ENCODE measurements around the gene CACNA2D4. TPM values are rescaled to one million over a fixed set of nuclear protein-coding genes. Genes with fewer than 3 reads are reported as not detected.

Gene CACNA2D4
- total RNA-seq, 1 donor from 2014 or later = 7.0 TPM

DNA sequence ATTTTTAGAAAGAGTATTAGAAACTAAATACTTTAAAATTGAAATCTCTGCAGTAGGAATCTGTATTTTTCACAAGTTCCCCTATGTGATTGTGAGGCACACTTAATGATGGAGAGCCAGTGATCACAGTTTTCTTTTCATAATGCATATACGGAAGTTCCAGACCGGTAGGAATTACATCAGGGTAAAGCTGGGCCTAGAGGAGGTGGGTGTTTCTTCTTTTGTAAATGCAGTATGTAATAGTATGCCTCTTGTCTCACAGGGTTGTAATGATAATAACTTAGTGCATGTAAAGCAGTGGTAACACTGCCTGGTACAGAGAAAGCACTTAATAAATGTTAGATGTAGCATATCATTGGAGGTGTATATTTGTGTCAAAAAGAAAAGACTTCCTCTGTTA, 155.3 kb downstream of the CACNA2D4 start:
- Histone ChIP-seq H3K9me3 (no peaks in the 10 kb centered on the region), H3K4me3 (no peak overlapping the region), H3K27me3 (ENCODE audit: low read depth) (no peaks in the 10 kb centered on the region), H3K4me1 (peaks cover 11% of the 10 kb centered on the region), H3K27ac (no peak overlapping the region), H3K36me3 (no peaks in the 10 kb centered on the region)
- ATAC-seq (peak in 1 of 2 donors; percentile 38), DNase-seq (no peak)
- intact Hi-C loops (cut with DNase I) = no loop called here
- TF ChIP-seq, protein P1, sequence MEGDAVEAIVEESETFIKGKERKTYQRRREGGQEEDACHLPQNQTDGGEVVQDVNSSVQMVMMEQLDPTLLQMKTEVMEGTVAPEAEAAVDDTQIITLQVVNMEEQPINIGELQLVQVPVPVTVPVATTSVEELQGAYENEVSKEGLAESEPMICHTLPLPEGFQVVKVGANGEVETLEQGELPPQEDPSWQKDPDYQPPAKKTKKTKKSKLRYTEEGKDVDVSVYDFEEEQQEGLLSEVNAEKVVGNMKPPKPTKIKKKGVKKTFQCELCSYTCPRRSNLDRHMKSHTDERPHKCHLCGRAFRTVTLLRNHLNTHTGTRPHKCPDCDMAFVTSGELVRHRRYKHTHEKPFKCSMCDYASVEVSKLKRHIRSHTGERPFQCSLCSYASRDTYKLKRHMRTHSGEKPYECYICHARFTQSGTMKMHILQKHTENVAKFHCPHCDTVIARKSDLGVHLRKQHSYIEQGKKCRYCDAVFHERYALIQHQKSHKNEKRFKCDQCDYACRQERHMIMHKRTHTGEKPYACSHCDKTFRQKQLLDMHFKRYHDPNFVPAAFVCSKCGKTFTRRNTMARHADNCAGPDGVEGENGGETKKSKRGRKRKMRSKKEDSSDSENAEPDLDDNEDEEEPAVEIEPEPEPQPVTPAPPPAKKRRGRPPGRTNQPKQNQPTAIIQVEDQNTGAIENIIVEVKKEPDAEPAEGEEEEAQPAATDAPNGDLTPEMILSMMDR (IDR thresholded peaks at IDR 0.05) = no peak

DNA sequence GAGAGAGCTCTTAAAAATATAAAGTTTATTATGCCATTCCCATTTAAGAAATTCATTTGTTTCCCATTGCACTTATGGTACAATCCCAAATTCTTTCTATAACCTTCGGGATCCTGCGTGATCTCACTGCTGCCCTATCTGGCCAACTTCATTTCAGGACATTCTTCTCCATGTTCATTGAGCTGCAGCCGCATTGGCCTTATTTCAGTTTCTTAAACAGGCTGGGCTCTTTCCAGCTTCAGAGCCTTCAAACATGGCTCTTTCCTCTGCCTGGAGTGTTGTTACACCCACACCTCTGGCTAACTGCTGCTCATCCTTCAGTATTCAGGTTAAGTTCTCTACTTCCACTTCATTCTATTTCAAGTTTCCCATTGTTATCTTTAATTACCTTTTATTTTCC, 156.6 kb downstream of the CACNA2D4 start:
- ATAC-seq (no peak), DNase-seq (no peak)
- no peaks in the 10 kb centered on the region for H3K9me3 ChIP-seq
- peaks cover 11% of the 10 kb centered on the region for H3K4me1 ChIP-seq
- peaks cover 13% of the 10 kb centered on the region for H3K36me3 ChIP-seq
- H3K4me3 ChIP-seq = no peak overlapping the region
- no peak overlapping the region for H3K27ac ChIP-seq
- no peaks in the 10 kb centered on the region for H3K27me3 ChIP-seq (ENCODE audit: low read depth)
- TF ChIP-seq, protein P1 (IDR thresholded peaks at IDR 0.05) = no peak
- intact Hi-C loops (cut with DNase I) = no loop called here

DNA sequence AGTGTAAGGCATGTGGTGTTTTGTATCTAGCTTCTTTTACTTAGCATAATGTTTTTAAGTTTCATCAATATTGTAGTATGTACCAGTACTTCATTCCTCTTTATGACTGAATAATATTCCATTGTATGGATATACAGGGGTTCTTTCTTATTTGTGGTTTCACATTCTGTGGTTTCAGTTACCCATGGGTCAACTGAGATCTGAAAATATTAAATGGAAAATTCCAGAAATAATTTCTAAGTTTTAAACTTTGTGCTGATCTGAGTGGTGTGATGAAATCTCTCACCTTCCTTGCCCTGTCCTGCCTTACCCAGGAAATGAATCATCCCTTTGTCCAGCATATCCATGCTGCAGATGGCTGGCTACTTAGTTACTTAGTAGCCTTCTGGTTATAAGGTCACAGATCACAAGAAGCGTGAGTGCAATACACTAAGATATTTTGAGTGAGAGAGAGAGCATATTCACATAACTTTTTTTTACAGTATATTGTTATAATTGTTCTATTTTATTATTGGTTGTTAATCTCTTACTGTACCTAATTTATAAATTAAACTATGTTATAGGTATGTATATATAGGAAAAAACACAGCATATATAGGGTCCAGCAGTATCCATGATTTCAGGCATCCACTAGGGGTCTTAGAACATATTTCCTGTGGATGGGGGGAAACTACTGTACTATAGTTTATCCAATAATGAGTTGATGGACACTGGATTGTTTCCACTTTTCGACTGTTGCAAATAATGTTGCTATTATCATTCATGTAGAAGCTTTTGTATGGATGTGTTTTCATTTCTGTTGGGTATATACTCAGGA, 157.7 kb downstream of the CACNA2D4 start:
- Histone ChIP-seq H3K27ac (no peak overlapping the region), H3K27me3 (ENCODE audit: low read depth) (no peaks in the 10 kb centered on the region), H3K9me3 (no peaks in the 10 kb centered on the region), H3K4me1 (peaks cover 11% of the 10 kb centered on the region), H3K4me3 (no peak overlapping the region), H3K36me3 (peaks cover 20% of the 10 kb centered on the region)
- intact Hi-C loops (cut with DNase I) = no loop called here
- no peak for DNase-seq
- ATAC-seq = no peak
- TF ChIP-seq, protein P1 (IDR thresholded peaks at IDR 0.05) = no peak

DNA sequence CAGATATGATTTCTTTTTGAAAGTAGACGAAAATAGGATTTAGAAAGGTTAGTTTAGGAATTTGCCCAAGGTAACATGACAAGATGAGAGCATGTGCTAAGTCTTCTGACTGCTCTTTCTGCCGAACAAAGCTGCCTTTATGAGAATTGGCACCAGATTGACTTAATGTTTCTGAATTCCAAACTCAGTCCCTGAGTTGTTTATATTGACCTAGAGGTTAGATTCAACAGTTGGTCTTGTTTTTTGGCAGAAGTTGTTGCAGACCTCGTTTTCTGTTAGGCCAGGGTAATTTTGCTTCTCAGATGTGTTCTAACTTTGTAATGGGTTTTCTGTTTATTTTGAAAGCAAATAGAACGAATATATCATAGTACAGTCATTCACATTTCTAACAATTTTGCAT, 159.6 kb downstream of the CACNA2D4 start:
- intact Hi-C loops (cut with DNase I) = no loop called here
- TF ChIP-seq, protein P1 (IDR thresholded peaks at IDR 0.05) = no peak
- no peaks in the 10 kb centered on the region for H3K9me3 ChIP-seq
- H3K27me3 ChIP-seq (ENCODE audit: low read depth) = no peaks in the 10 kb centered on the region
- peaks cover 11% of the 10 kb centered on the region for H3K4me1 ChIP-seq
- H3K4me3 ChIP-seq = no peak overlapping the region
- no peak for ATAC-seq
- peaks cover 32% of the 10 kb centered on the region for H3K36me3 ChIP-seq
- no peak overlapping the region for H3K27ac ChIP-seq
- DNase-seq = no peak

DNA sequence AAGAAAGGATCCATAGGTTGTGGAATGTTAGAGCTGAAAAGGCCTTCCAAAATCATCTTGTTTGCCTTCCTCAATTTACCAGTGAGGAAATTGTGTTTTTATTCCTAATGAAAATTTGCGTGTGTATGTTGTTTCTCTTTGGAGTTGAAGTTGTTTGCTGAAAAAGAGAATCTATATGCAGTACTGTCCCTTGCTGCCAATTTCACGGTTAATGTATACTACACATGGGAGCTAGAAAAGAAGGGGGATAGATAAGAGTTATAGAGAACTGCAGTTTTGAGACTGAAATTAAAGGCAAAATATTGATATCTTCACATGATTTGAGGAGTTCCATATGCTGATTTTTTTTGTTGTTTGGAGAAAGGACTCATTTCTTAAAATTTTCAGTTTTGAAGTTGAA, 160.1 kb downstream of the CACNA2D4 start:
- TF ChIP-seq, protein P1 (IDR thresholded peaks at IDR 0.05) = no peak
- ATAC-seq (no peak), DNase-seq (no peak)
- Histone ChIP-seq H3K36me3 (peaks cover 32% of the 10 kb centered on the region), H3K9me3 (no peaks in the 10 kb centered on the region), H3K27ac (no peak overlapping the region), H3K27me3 (ENCODE audit: low read depth) (no peaks in the 10 kb centered on the region), H3K4me3 (no peak overlapping the region), H3K4me1 (peaks cover 11% of the 10 kb centered on the region)
- intact Hi-C loops (cut with DNase I) = no loop called here
